K562 treated with DMSO at 1 percent for 48 hours (cell line): ENCODE measurements around the gene EED. TPM values are rescaled to one million over a fixed set of nuclear protein-coding genes. Genes with fewer than 3 reads are reported as not detected.

Source experiments
- total RNA-seq: library from RNA; unstranded; fragments of 300-600 nt; gene quantifications from 2 replicates; pipeline ENCODE4 v1.2.3, GENCODE V29; 2022; ENCODE audit warnings: low replicate concordance; ENCODE audit errors: extremely low read depth

Gene EED, protein sequence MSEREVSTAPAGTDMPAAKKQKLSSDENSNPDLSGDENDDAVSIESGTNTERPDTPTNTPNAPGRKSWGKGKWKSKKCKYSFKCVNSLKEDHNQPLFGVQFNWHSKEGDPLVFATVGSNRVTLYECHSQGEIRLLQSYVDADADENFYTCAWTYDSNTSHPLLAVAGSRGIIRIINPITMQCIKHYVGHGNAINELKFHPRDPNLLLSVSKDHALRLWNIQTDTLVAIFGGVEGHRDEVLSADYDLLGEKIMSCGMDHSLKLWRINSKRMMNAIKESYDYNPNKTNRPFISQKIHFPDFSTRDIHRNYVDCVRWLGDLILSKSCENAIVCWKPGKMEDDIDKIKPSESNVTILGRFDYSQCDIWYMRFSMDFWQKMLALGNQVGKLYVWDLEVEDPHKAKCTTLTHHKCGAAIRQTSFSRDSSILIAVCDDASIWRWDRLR
- not detected in 2 replicates for total RNA-seq

GRCh38 chr11:86244522-86245368 is at the start of gene EED:
Gene EED, plus strand, starts transcription at chr11:86244753. Its CDS starts 477 bp downstream, at chr11:86245230.

DNA sequence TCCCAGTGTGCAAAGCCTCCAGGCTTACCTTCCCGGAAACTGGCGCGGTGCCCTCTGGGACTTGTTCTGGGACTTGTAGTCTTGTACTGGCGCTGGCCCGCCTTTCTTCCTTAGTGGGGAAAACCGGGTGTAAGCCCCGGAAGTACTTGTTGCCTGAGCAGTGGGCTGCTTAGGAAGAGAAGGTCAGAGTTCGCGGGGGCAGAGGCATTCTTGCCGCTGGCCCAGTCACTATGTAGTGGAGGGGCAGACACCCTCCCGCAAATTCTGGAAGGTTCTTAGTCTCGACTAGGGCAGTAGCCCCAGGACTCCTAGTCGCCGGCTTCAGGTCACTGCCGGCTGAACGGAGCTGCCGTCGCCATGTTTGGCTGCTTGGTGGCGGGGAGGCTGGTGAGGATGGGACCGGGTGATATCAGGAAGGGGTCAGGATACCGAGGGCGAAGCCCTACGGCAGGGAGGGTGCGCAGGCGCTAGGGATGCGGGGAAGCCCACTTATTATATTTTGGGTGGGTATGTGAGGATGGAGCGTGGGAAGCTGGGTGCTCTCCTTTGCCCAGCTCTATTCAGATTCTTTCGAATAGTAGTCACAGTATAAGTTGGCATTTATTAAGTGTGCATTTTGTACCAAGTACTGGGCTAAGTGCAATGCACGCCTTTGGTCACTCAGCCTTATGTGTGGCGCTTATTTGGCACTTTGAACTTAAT is 57.7 kb downstream of the EED start, which contains the start of gene HIKESHI:
TSS of gene HIKESHI (plus strand) at position 149 of the 702 bp plus-strand sequence. CDS start at position 358, 209 bp downstream.

Other genes starting within 250 kb of the EED start
- gene PICALM, start 175.7 kb upstream of the EED start, total RNA-seq, result not detected in 2 replicates
- not detected in 2 replicates for gene HIKESHI, start 57.5 kb downstream of the EED start, total RNA-seq
- gene CCDC81, start 130.1 kb downstream of the EED start, total RNA-seq, result not detected in 2 replicates